HG03175 (cell line): Measurements from ENCODE around the gene FBXW5.

Source experiments
- ATAC-seq: cut with Tn5 transposase; IDR thresholded peaks from one replicate; pipeline ENCODE4 v1.9.1; 2021; ENCODE audit warnings: mild to moderate bottlenecking, moderate library complexity; ENCODE audit not compliant: unreplicated experiment

FBXW5 gene

DNA sequence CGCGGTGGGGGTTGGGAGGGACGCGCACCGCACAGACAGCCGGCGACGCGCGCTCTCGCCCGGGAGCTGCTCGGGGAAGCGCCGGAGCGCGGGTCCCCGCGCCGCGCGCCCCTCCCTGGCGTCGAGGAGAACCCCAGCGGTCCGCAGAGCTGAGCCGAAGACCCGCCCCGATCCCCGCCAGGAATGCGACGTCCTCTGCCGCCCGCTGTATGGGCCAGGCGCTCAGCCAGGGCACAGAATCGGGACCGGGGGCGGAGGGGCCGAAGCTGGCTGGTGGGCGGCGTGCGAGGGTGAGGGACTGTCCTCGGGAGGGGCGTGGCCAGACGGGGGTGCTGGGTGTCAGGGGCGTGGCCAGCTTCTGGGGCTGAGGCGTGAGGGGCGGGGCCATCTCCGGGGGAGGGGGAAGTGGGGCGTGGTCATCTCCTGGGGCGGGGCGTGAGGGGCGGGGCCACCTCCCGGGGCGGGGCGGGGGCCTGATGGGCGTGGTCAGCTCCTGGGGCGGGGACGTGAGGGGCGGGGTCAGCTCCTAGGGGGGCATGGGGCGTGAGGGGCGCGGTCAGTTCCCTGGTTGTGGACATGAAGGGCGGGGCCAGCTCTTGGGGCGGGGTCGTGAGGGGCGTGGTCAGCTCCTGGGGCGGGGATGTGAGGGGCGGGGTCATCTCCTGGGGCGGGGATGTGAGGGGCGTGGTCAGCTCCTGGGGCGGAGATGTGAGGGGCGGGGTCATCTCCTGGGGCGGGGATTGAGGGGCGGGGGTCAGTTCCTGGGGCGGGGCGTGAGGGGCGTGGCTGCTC lies 33.7 kb upstream of the FBXW5 start:
- no peak for ATAC-seq

GRCh38 chr9:136977649-136978072 lies 33.1 kb upstream of the FBXW5 start:
- ATAC-seq = no peak

DNA sequence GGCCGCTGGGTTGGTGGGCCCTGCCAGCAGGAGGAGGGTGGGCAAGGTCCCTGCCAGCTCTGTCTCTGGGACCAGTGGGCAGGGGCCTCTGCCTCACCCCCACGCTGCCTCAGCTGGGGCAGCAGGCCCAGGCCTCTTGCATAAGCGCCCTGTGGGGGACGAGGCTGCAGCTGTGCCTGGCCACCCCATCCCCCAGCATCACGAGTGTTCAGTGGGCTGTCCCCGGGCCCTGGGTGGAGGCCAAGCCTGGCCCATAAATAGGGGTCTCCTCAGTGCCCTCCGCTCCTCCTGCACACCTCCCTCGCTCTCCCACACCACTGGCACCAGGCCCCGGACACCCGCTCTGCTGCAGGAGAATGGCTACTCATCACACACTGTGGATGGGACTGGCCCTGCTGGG lies 32.7 kb upstream of the FBXW5 start, which contains the start of gene PTGDS:
PTGDS (plus strand) TSS at position 282 of the 400 bp plus-strand sequence; CDS start at position 357, 75 bp downstream.
- ATAC-seq = no peak

GRCh38 chr9:136975644-136976043 lies 31.1 kb upstream of the FBXW5 start:
- no peak for ATAC-seq

DNA sequence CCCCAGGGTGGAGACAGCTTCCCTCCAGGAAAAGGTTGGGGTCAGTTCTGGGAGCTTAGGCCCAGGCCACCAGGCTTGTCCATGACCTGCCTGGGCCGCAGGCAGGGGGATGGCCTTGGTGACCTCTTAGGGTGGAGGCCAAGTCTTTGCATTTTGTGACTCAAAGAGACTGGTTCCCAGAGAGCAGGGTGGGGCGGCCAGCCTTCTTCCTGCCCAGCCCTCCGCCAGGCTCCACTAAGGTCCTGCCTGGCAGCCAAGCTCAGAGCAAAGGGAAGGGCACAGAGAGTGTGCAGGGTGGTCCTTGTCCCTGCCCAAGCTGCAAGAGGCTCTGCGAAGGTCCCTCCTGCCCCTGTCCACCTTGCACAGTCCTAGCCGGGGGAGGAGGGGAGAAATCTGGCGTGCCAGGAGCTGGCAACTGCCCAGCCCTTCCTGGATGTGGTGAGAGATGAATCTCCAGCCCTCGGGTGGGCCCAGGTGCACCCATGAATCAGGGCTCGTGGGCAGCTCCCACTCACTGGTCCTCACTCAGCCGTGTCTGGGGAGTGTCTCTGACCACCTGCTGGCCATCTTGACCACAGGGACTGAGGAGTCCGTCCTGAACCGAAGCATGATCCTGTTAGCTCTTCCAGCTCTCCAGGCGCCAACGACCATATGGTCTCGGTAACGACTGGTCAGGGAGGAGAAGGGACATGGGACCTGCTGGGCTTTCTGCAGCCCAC lies 30.4 kb upstream of the FBXW5 start:
- no peak for ATAC-seq

DNA sequence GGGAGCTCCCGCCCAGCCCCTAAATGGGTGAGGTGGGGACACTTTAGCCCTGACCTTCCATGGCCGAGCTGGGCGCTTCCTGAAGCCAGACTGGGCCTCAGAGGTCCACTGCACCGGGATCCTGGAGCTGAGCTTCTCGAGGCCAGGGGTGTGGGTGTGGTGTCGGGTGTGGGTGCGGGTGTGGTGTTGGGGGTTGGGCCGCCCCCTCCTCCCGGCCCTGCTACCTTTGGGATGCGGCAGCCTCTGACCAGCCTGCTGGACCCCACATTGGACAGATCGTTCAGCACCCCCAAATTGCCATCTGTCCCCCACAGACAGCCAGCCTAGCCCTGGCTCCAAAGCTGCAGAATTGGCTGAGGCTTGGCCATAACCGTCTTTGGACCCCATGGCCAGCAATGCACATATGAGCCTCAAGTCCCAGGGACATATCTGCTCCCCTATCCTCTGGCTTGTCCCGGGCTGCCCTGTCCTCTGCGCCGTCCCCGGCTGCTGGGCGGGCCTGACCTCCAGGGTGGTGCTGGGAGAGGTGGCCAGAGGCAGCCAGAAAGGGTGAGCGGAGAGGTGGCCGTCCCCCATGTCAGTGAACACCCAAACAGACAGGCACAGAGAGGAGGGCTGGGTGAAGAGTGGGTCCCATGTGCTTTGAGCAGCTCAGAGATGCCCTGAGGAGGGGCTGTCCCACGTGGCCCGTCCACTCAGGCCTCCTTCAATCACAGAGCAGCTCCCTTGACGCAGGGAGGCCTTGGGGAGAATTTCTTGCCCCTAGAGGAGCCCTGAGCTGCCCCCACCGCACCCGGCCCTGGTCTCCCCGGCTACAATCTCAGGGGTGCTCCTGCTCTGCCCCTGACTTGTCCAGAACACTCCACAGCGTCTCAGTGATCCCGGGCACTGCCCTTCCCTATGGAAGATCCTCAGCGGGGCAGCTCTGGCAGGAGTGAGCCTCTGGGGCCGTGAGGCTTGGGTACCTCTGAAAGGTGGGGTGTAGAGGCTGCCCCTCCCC lies 29.4 kb upstream of the FBXW5 start:
- ATAC-seq = no peak

DNA sequence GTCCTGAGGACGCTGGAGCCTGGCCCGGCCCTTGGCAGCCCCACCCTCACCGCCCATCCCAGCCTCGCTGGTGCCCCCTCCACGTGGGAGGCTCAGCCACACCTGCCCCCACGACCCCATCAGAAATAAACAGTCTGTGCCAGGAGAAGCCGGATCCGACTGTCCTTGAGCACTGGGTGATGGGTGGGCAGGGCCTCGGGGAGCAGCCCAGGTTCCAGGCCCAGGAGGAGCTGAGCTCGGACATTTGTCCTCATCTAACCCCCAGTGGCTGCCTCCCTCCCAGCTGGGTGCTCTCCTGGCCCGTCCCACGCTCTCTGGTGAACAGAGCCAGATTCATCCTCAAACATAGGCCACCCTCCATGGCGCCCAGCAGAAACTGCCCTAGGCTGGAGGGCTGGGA lies 28.2 kb upstream of the FBXW5 start:
- no peak for ATAC-seq

- ATAC-seq = no peak
Measured at GRCh38 chr9:136972335-136972734, 27.8 kb upstream of the FBXW5 start.

GRCh38 chr9:136971746-136972145 lies 27.2 kb upstream of the FBXW5 start:
- ATAC-seq = no peak

DNA sequence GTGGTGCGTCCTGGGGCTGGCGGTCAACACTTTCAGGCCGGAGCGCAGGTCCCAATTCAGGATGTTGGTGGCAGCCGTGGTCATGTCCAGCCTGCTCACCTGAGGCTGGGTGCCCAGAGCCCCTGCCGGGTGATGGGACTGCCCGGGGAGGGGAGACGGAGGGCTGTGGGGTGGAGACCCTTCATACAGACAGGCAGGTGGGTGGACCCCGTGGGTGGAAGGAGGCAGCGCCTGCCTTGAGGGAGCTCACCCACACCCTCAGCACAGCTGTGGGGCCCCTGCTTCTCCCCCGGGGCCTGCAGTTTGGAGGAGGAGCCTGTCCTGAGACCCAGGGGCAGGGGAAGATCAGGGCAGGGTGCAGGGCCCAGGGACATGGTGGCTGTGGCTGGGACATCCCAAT lies 25.8 kb upstream of the FBXW5 start:
- ATAC-seq = no peak

DNA sequence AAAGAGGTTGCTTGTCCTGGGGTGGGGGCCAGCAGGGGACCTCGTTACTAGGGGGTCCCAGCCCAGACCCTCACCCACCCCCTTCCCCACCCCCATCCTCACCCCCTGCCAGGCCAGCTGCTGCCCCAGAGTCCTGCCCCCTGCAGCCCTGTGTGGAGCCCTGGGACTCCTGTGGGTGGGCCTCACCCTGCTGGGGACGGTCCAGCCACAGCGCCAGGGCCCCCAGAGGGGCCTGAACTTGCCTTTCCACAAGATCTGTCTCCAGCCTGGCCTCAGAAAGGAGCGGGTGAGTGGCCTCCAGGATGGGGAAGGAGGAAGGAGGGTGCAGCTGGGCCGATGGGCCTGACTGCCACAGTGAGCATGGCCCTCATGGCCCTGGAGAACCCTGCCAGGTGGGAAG lies 25.2 kb upstream of the FBXW5 start:
- ATAC-seq = no peak

DNA sequence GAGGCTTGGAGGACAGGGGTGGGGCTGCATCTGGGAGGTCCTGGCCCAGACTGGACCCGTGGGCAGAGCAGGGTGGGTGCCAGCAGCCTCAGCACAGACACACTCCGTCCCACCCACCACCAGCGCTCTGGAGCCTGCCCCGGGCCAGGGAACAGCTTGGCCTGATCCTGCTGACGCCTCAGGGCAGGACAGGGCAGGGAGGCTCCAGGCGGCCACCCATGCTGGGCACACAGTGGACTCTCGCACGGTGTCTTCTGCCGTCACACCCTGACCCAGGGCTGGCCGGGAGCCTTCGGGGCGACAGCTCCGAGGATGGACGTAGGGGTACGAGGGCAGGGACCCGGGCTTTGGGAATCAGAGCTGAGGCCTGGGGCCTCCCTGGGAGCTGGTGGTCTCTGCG lies 24.6 kb upstream of the FBXW5 start:
- no peak for ATAC-seq

DNA sequence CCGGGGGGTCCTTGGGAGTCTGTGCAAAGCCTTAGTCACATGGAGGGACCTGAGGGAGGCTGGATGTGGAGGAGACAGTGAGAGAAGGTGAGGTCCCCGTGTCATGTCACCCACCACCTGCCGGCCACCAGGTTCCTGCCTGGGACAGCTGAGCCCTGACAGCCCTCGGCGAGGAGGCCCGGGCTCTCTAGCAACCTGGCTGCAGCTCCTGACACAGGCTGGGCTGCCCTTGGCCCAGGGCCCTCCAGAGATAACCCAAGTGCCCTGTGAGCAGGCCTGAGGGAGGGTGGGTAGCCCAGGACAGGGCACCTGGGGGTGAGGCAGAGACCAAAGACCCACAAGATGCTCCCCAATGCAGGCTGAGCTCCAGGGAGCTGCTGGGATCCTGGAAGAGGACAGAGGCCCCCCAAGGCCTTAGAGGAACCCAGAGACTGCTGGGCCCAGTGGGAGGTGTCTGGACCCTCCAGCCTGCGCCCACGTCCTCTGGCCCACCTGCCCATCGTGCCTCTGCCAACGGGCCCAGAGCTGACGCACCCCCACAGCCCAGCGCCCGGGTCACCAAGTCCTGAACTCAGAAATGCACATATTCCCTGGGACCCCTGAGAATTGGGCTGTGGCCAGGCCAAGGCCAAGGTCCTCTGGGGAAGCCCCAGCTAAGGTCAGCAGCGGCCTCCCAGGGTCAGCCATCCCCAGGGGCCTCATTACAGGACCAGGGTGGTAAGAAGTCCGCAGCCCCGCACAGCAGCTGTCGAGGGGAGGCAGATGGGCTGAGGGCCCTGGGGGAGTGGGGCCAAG lies 24.0 kb upstream of the FBXW5 start:
- ATAC-seq = no peak

DNA sequence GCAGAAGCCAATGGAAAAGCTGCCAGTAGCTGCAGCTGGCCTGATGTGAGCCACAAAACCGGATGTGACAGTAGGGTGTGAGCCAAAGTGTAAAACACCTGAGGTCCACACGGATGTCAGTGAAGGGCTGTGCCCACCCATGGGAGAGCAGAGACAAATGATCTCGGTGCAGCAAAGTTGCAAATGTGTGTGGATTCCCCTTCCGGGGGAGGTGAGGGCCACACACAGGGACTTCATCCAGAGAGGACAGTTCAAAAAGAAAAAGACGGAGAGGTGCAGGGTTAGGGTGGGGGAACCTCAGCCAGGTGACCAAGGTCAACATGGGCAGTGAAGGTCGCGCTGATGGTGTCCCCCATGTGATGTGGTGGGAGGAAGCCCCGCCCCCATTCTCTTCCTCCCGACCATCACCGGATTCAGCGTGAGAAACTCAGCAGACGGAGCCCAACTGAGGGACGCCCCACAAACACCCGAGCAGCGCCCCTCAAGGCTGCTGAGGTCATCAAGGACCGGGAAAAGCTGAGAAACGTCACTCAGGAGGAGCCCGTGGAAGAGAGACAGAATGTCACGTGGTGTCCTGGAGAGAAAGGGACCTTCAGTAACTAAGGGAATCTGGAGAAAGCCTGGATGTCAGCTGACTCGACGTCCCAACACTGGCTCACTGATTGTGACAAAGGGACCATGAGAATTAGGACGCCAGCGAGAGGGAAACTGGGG lies 21.4 kb upstream of the FBXW5 start:
- ATAC-seq = no peak

DNA sequence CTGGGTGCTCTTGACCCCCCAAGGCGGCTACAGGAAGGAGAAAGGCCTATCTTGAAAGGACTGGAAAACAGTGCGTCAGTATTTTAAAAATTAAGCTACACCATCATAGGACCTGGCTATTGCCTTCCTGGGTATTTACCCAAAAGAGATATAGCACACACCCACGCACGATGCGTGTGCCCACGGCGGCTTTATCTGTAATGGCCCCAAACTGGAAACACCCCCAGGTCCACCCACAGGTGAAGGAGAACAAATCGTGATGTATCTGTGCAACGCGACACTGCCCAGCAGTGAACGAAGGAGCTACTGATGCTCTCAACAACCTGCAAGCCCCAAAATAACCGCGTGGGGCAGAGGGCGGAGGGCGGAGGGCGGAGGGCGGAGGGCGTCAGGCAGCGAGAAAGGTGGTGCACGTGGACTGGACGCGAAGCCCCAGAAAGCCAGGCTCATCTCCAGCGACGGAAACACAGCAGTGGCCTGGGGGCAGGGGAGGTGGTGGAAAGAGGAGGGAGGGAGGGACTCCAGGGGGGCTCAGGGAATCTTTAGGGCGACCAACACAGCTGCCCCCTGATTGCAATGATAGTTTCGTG lies 20.4 kb upstream of the FBXW5 start:
- no peak for ATAC-seq

DNA sequence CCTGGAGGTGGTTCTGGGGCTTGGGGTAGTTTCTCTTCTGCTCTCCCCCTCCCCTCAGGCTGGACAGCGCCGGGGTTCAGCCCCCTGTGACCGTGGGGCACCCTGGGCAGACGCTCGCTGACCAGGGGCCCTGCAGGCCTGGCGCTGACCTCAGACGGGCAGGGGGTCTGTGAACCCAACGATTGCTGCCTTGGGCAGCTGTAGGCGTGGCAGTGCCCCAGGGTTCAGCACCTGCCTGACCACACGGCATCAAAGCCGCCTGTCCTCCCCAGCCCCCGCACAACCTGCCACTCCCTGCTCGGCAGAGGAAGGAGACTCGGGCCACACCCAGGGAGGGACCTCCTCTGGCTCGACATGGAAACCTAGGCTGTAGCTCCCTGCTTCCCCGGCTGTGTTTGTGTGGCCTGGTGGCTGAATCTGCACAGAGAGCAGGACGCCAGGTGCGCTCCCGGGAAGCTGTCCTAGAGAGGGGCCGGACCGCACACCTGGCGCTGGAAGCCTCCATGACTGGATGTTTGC lies 19.7 kb upstream of the FBXW5 start:
- no peak for ATAC-seq

GRCh38 chr9:136963751-136964150 lies 19.2 kb upstream of the FBXW5 start:
- ATAC-seq = no peak

DNA sequence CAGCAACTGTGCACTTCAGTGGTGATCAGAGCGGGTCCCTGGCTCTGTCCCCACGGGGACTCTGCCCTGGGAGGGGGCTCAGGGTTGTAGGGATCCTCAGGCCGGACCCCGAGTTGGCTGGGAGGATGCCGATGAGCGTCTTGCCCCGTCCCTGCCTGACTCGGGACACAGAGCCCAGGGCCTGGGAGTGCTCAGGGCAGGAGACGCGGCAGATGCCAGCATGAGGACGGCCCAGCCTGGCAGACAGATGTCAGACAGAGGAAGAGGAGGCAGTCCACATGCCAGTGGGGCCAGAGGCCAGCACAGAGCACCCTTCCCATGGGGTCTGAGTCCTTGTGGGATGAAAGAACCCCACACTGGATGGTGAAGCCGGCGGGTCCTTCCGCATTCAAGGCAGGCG lies 18.8 kb upstream of the FBXW5 start:
- no peak for ATAC-seq

DNA sequence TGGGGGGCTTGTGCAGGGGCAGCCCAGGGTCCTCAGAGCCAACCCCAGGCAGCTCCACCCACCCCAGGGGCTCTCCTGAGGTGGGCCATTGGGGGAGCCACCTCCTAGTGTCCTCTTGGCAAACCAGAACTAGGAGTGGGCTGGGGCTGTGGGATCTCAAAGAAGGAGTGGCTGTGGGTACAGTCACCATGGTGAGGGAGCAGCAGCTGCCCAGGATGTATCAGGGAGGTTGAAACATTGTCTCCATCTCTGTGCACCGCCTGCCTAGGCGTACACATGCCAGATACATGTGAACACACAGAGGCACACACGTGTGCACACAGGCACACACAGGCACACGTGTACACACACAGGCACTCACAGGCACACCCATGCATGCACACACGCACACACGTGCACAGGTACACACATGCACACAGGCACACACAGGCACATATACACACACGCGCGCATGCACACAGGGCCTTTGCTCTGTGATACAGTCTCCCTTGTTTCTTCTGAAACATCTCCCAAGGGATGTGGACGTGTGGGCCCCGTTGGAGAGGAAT lies 18.2 kb upstream of the FBXW5 start:
- no peak for ATAC-seq
